Panc1 (cell line): ENCODE measurements around the gene ADAM12. TPM values are rescaled to one million over a fixed set of nuclear protein-coding genes. Genes with fewer than 3 reads are reported as not detected.

Experiments
- ATAC-seq: fragments of 200-7000 bp; cut with Tn5 transposase; 2 replicates; pipeline ENCODE4 v1.9.1; 2020; ENCODE audit warnings: mild to moderate bottlenecking, moderate library complexity
- BruUV-seq: library from RNA; stranded (reverse); fragments of 400-500 nt; replicated peaks from 2 replicates; lab custom pipeline; 2021; lab: Mats Ljungman, UMichigan
- CTCF ChIA-PET: fragments of 300-600 bp; sonication (Branson Sonifier 250); formaldehyde crosslinking; loops from one replicate; lab custom pipeline; 2022; ENCODE audit warnings: antibody characterized with exemption; lab: Charles Lee
- POLR2A ChIA-PET: fragments of 300-600 bp; sonication (Branson Sonifier 250); formaldehyde crosslinking; loops from one replicate; lab custom pipeline; 2022; ENCODE audit warnings: antibody characterized with exemption; lab: Charles Lee
- DNase-seq: peaks from one replicate; pipeline ENCODE4 v3.0.0-alpha.2; 2010; ENCODE audit warnings: low read depth, low spot score
- H3K27ac ChIP-seq: 2 replicates; pipeline ENCODE4 v1.5.1; 2011; ENCODE audit warnings: mild to moderate bottlenecking, low read length, inconsistent platforms
- H3K27me3 ChIP-seq: fragments of 200-500 bp; sonication (Bioruptor generic); 2 replicates; pipeline ENCODE4 v1.6.0; 2014; ENCODE audit warnings: low read length, inconsistent platforms; ENCODE audit not compliant: control insufficient read depth, insufficient read depth
- H3K36me3 ChIP-seq: fragments of 200-500 bp; sonication (Bioruptor generic); 2 replicates; pipeline ENCODE4 v1.5.1; 2014; ENCODE audit warnings: inconsistent platforms, mild to moderate bottlenecking, low read length, moderate library complexity; ENCODE audit not compliant: control insufficient read depth, insufficient read depth
- H3K4me1 ChIP-seq: 2 replicates; pipeline ENCODE4 v1.5.1; 2011; ENCODE audit warnings: inconsistent platforms, mild to moderate bottlenecking, low read length, moderate library complexity; ENCODE audit not compliant: control insufficient read depth, insufficient read depth
- H3K4me3 ChIP-seq, 2 experiments: 2 replicates each; pipeline ENCODE4 v1.5.1; 2011 to 2012; ENCODE audit warnings: low read depth in 2 of 2, low read length in 2 of 2, mild to moderate bottlenecking in 2 of 2, inconsistent platforms in 1 of 2, moderate library complexity in 1 of 2
- H3K9me3 ChIP-seq: fragments of 200-500 bp; sonication (Bioruptor generic); 2 replicates; pipeline ENCODE4 v1.5.1; 2014; ENCODE audit warnings: low read depth, mild to moderate bottlenecking, inconsistent platforms, low read length, moderate library complexity; ENCODE audit not compliant: control insufficient read depth, insufficient read depth
- CTCF ChIP-seq: fragments of 450-650 bp; IDR thresholded peaks from 2 replicates; pipeline ENCODE4 v1.5.1; 2017; ENCODE audit warnings: mild to moderate bottlenecking
- POLR2AphosphoS5 ChIP-seq: IDR thresholded peaks from 2 replicates; pipeline ENCODE4 v1.6.1; 2012; ENCODE audit warnings: mild to moderate bottlenecking, low read depth, low read length, moderate library complexity
- SIN3A ChIP-seq: IDR thresholded peaks from 2 replicates; pipeline ENCODE4 v1.6.1; 2012; ENCODE audit warnings: low read depth, mild to moderate bottlenecking, low read length, moderate library complexity, borderline replicate concordance; ENCODE audit not compliant: insufficient read depth
- TCF7L2 ChIP-seq: IDR thresholded peaks from 2 replicates; pipeline ENCODE4 v1.6.1; 2011; ENCODE audit warnings: mild to moderate bottlenecking, low read depth, low read length, inconsistent platforms
- in situ Hi-C: cut with HindIII; loops from 2 replicates; pipeline ENCODE4 v1.10.0; 2016; ENCODE audit warnings: low sequenced_read_pairs, low pct_unique_long_range_greater_than_20kb
- intact Hi-C: fragments of 100-400 bp; cut with micrococcal nuclease; formaldehyde crosslinking; loops from one replicate; pipeline ENCODE4 v1.10.0; 2022; ENCODE audit not compliant: unreplicated experiment
- total RNA-seq: library from RNA; stranded (reverse); gene quantifications from one replicate; pipeline ENCODE4 v1.2.1, GENCODE V29; 2021; ENCODE audit not compliant: unreplicated experiment
- TF ChIP-seq, protein P1 (sequence below), 2 experiments: IDR thresholded peaks; 2 replicates each; pipeline ENCODE4 v1.6.1; 2011 to 2012; ENCODE audit warnings: low read depth in 2 of 2, control low read depth in 1 of 2, low read length in 1 of 2, mild to moderate bottlenecking in 1 of 2, moderate library complexity in 1 of 2; ENCODE audit not compliant: insufficient read depth in 1 of 2

ADAM12 gene
- total RNA-seq, 1 experiment from 2014 or later: 0.10 TPM

DNA sequence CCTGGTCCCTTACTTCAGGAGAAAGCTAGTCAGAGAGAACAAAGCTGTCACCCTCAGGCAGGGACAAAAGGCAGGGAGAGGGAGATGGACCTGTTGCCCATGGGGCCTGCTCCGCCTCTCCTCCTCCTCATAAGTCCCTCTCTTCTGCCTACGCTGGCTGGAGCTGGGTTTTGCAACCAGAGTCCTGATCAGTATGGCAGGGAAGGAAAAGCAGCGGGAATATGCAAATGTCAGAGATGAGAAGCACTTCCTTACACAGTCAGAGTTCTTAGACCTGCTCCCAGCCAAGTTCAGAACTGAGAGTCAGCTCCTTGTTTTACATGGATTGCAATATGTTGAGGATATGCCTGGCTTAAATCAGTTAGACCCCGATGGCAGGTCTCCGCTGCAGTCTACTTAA lies 231.1 kb downstream of the ADAM12 start:
- Histone ChIP-seq H3K27me3 (no peaks in the 10 kb centered on the region), H3K27ac (no peak overlapping the region), H3K9me3 (no peaks in the 10 kb centered on the region), H3K36me3 (no peaks in the 10 kb centered on the region), H3K4me3 (no peak overlapping the region), H3K4me1 (no peaks in the 10 kb centered on the region)
- in situ Hi-C loops (no loop called here), intact Hi-C loops (no loop called here)
- DNase-seq: no peak
- CTCF ChIA-PET: no interaction called here
- TF ChIP-seq, protein P1, sequence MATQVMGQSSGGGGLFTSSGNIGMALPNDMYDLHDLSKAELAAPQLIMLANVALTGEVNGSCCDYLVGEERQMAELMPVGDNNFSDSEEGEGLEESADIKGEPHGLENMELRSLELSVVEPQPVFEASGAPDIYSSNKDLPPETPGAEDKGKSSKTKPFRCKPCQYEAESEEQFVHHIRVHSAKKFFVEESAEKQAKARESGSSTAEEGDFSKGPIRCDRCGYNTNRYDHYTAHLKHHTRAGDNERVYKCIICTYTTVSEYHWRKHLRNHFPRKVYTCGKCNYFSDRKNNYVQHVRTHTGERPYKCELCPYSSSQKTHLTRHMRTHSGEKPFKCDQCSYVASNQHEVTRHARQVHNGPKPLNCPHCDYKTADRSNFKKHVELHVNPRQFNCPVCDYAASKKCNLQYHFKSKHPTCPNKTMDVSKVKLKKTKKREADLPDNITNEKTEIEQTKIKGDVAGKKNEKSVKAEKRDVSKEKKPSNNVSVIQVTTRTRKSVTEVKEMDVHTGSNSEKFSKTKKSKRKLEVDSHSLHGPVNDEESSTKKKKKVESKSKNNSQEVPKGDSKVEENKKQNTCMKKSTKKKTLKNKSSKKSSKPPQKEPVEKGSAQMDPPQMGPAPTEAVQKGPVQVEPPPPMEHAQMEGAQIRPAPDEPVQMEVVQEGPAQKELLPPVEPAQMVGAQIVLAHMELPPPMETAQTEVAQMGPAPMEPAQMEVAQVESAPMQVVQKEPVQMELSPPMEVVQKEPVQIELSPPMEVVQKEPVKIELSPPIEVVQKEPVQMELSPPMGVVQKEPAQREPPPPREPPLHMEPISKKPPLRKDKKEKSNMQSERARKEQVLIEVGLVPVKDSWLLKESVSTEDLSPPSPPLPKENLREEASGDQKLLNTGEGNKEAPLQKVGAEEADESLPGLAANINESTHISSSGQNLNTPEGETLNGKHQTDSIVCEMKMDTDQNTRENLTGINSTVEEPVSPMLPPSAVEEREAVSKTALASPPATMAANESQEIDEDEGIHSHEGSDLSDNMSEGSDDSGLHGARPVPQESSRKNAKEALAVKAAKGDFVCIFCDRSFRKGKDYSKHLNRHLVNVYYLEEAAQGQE (IDR thresholded peaks at IDR 0.05; ENCODE audit: insufficient read depth in 1 of 2, low read depth in 2 of 2, low read length in 1 of 2): no peak
- TF ChIP-seq TCF7L2: no peak
- no peak for TF ChIP-seq POLR2AphosphoS5
- no peak for TF ChIP-seq SIN3A
- no peak for TF ChIP-seq CTCF
- ATAC-seq: no peak
- BruUV-seq: no TSS peak
- POLR2A ChIA-PET: interaction anchor here (0.7 kb wide), 1 partner anchor 11 kb away, joined by 3 read pairs; no protein-coding TSS in a partner anchor

- no peak for TF ChIP-seq CTCF
- TF ChIP-seq SIN3A: no peak
- no peak for TF ChIP-seq TCF7L2
- TF ChIP-seq, protein P1 (IDR thresholded peaks at IDR 0.05; ENCODE audit: insufficient read depth in 1 of 2, low read depth in 2 of 2, low read length in 1 of 2): no peak
- TF ChIP-seq POLR2AphosphoS5: no peak
- Histone ChIP-seq H3K36me3 (no peaks in the 10 kb centered on the region), H3K9me3 (peaks cover under 1% of the 10 kb centered on the region; the same call in 1 of the 2 replicates), H3K27me3 (no peaks in the 10 kb centered on the region), H3K4me1 (no peaks in the 10 kb centered on the region), H3K27ac (no peak overlapping the region), H3K4me3 (no peak overlapping the region)
- CTCF ChIA-PET: no interaction called here
- in situ Hi-C loops (no loop called here), intact Hi-C loops (no loop called here)
- no peak for DNase-seq
- POLR2A ChIA-PET: no interaction called here
- ATAC-seq: no peak
- no TSS peak for BruUV-seq
These were observed 231.8 kb downstream of the ADAM12 start for GRCh38 chr10:126156503-126156902.
